ENCODE data around the gene EXOC6B.
A peak's percentile ranks its signal among the peaks of the same experiment; 100 is the strongest.

The EXOC6B gene

DNA sequence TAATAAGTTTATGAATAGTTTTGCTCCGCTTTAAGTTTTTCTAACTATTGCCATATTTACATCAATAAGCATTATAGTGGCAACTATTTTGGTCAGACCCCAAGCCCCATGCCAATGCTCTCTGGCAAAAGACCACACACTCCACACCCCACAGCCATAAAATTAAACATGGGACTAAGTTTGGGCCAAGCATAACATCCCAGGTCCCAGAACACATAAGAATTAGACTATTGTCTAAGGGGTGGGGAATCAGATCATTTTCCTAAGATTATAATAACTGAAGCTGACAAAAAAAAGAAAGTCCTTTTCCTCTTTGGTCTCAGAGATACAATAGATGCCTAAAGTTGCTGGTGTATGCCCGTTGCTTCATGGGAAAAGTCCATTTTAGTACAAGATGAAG lies 46.3 kb downstream of the EXOC6B start:
- H3K4me2 ChIP-seq (ENCODE audit: low read length) = no peak overlapping the region
- H3K27me3 ChIP-seq (ENCODE audit: low read depth, low read length) = no peaks in the 10 kb centered on the region
- H3K4me1 ChIP-seq (ENCODE audit: low read length) = peaks cover 9% of the 10 kb centered on the region
- TF ChIP-seq, protein P1, sequence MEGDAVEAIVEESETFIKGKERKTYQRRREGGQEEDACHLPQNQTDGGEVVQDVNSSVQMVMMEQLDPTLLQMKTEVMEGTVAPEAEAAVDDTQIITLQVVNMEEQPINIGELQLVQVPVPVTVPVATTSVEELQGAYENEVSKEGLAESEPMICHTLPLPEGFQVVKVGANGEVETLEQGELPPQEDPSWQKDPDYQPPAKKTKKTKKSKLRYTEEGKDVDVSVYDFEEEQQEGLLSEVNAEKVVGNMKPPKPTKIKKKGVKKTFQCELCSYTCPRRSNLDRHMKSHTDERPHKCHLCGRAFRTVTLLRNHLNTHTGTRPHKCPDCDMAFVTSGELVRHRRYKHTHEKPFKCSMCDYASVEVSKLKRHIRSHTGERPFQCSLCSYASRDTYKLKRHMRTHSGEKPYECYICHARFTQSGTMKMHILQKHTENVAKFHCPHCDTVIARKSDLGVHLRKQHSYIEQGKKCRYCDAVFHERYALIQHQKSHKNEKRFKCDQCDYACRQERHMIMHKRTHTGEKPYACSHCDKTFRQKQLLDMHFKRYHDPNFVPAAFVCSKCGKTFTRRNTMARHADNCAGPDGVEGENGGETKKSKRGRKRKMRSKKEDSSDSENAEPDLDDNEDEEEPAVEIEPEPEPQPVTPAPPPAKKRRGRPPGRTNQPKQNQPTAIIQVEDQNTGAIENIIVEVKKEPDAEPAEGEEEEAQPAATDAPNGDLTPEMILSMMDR (IDR thresholded peaks at IDR 0.05; ENCODE audit: low read depth, low read length) = no peak
- no peak for TF ChIP-seq EZH2phosphoT487 (IDR thresholded peaks at IDR 0.05; ENCODE audit: low read depth)
- H3K4me3 ChIP-seq (ENCODE audit: low read length) = no peak overlapping the region
- H3K27ac ChIP-seq (ENCODE audit: low read length) = no peak overlapping the region
- no peaks in the 10 kb centered on the region for H3K36me3 ChIP-seq (replicated peaks; ENCODE audit: low read depth, low read length)
- no peaks in the 10 kb centered on the region for H4K20me1 ChIP-seq (ENCODE audit: insufficient read depth, low read length)
- H3K9me3 ChIP-seq (ENCODE audit: insufficient read depth, low read length) = no peaks in the 10 kb centered on the region
- no peaks in the 10 kb centered on the region for H3K79me2 ChIP-seq (ENCODE audit: low read length)
- H3K9ac ChIP-seq (ENCODE audit: low read length) = no peak overlapping the region
- no peak overlapping the region for H2AFZ ChIP-seq (ENCODE audit: low read depth, low read length)

- Histone ChIP-seq H3K9me3 (ENCODE audit: insufficient read depth, low read length) (no peaks in the 10 kb centered on the region), H3K36me3 (replicated peaks; ENCODE audit: low read depth, low read length) (no peaks in the 10 kb centered on the region), H3K4me3 (ENCODE audit: low read length) (no peak overlapping the region), H4K20me1 (ENCODE audit: insufficient read depth, low read length) (no peaks in the 10 kb centered on the region), H3K27me3 (ENCODE audit: low read depth, low read length) (no peaks in the 10 kb centered on the region), H3K9ac (ENCODE audit: low read length) (no peak overlapping the region), H3K4me1 (ENCODE audit: low read length) (peaks cover 9% of the 10 kb centered on the region), H3K27ac (ENCODE audit: low read length) (no peak overlapping the region), H2AFZ (ENCODE audit: low read depth, low read length) (no peak overlapping the region), H3K4me2 (ENCODE audit: low read length) (no peak overlapping the region), H3K79me2 (ENCODE audit: low read length) (no peaks in the 10 kb centered on the region)
- TF ChIP-seq, protein P1 (IDR thresholded peaks at IDR 0.05; ENCODE audit: low read depth, low read length) = no peak
- TF ChIP-seq EZH2phosphoT487 (IDR thresholded peaks at IDR 0.05; ENCODE audit: low read depth) = no peak
Observed at GRCh38 chr2:72778410-72778809, 47.4 kb downstream of the EXOC6B start.

- no peak overlapping the region for H3K9ac ChIP-seq (ENCODE audit: low read length)
- H3K4me1 ChIP-seq (ENCODE audit: low read length) = no peaks in the 10 kb centered on the region
- H3K4me2 ChIP-seq (ENCODE audit: low read length) = no peak overlapping the region
- H3K9me3 ChIP-seq (ENCODE audit: insufficient read depth, low read length) = no peaks in the 10 kb centered on the region
- TF ChIP-seq EZH2phosphoT487 (IDR thresholded peaks at IDR 0.05; ENCODE audit: low read depth) = no peak
- TF ChIP-seq, protein P1 (IDR thresholded peaks at IDR 0.05; ENCODE audit: low read depth, low read length) = peak; percentile 91
- no peaks in the 10 kb centered on the region for H3K27me3 ChIP-seq (ENCODE audit: low read depth, low read length)
- no peak overlapping the region for H2AFZ ChIP-seq (ENCODE audit: low read depth, low read length)
- H3K27ac ChIP-seq (ENCODE audit: low read length) = no peak overlapping the region
- H3K79me2 ChIP-seq (ENCODE audit: low read length) = no peaks in the 10 kb centered on the region
- no peaks in the 10 kb centered on the region for H3K36me3 ChIP-seq (replicated peaks; ENCODE audit: low read depth, low read length)
- no peak overlapping the region for H3K4me3 ChIP-seq (ENCODE audit: low read length)
- H4K20me1 ChIP-seq (ENCODE audit: insufficient read depth, low read length) = no peaks in the 10 kb centered on the region
Observed at GRCh38 chr2:72770879-72771461, 54.9 kb downstream of the EXOC6B start.

- H2AFZ ChIP-seq (ENCODE audit: low read depth, low read length) = no peak overlapping the region
- no peak overlapping the region for H3K4me2 ChIP-seq (ENCODE audit: low read length)
- H3K36me3 ChIP-seq (replicated peaks; ENCODE audit: low read depth, low read length) = peaks cover 6% of the 10 kb centered on the region
- H3K79me2 ChIP-seq (ENCODE audit: low read length) = no peaks in the 10 kb centered on the region
- no peaks in the 10 kb centered on the region for H3K4me1 ChIP-seq (ENCODE audit: low read length)
- no peak overlapping the region for H3K27ac ChIP-seq (ENCODE audit: low read length)
- H3K9me3 ChIP-seq (ENCODE audit: insufficient read depth, low read length) = peaks cover 8% of the 10 kb centered on the region; the same call in 1 of the 2 replicates
- H3K9ac ChIP-seq (ENCODE audit: low read length) = no peak overlapping the region
- H4K20me1 ChIP-seq (ENCODE audit: insufficient read depth, low read length) = no peaks in the 10 kb centered on the region
- H3K4me3 ChIP-seq (ENCODE audit: low read length) = no peak overlapping the region
- no peaks in the 10 kb centered on the region for H3K27me3 ChIP-seq (ENCODE audit: low read depth, low read length)
- TF ChIP-seq, protein P1 (IDR thresholded peaks at IDR 0.05; ENCODE audit: low read depth, low read length) = no peak
- TF ChIP-seq EZH2phosphoT487 (IDR thresholded peaks at IDR 0.05; ENCODE audit: low read depth) = no peak
Observed at GRCh38 chr2:72765997-72766609, 59.7 kb downstream of the EXOC6B start.
